HG03064 (cell line): ENCODE data around the gene HTR3E.
"Not testable (repeated sequence)": the region's sequence is repeated elsewhere in the genome, so short reads cannot be mapped to it uniquely, and the experiment has no call there.

Experiments used
- ATAC-seq: cut with Tn5 transposase; IDR thresholded peaks from one replicate; pipeline ENCODE4 v1.9.1; 2021; ENCODE audit warnings: low read depth; ENCODE audit not compliant: unreplicated experiment

The HTR3E gene

DNA sequence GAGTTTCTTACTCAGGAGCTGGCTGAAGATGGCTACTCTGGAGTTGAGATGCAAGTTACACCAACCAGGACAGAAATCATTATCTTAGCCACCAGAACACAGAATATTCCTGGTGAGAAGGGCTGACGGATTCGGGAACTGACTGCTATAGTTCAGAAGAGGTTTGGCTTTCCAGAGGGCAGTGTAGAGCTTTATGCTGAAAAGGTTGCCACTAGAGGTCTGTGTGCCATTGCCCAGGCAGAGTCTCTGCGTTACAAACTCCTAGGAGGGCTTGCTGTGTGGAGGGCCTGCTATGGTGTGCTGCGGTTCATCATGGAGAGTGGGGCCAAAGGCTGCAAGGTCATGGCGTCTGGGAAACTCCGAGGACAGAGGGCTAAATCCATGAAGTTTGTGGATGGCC lies 52.9 kb downstream of the HTR3E start:
- not testable (repeated sequence) for ATAC-seq

DNA sequence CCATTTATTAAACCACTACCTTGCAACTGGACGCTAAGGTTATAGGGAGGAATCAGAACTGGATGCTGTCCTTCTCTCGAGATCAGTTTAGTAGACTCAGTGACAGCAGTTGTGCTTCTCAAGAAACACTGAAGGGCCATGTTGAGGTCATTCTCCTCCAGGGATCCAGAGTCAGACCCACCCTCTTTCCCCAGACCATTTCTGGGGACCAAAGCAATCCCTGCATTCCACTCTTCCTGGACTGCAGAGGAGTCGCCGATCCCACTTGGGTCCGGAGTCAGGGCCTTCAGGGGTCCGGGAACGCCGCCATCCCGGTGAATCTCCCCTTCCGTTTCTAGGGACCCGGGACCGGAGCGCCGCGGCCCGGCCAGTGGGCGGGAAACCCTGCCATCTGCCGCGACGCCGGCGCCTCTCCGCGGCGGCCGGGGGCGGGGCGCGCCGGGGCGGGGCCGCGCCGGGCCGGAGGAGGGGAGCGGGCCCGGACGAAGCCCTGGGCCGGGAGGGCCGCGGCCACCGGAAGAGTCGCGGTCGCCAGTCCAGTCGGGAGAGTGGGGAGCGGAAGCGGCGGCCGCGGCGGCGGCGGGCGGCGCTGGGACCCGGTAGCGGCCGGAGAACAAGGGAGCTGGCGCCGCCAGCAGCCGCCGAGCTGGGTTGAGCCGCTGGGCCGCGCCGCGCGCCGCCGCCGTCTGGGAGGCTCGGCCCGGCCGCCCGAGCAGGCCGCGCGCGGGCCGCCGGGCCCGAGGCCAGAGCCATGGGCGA lies 58.2 kb downstream of the HTR3E start, which contains the start of gene DVL3:
TSS of gene DVL3 (plus strand) at position 493 of the 759 bp plus-strand sequence. CDS start at position 752, 259 bp downstream.
- ATAC-seq, result peak; percentile 76

DNA sequence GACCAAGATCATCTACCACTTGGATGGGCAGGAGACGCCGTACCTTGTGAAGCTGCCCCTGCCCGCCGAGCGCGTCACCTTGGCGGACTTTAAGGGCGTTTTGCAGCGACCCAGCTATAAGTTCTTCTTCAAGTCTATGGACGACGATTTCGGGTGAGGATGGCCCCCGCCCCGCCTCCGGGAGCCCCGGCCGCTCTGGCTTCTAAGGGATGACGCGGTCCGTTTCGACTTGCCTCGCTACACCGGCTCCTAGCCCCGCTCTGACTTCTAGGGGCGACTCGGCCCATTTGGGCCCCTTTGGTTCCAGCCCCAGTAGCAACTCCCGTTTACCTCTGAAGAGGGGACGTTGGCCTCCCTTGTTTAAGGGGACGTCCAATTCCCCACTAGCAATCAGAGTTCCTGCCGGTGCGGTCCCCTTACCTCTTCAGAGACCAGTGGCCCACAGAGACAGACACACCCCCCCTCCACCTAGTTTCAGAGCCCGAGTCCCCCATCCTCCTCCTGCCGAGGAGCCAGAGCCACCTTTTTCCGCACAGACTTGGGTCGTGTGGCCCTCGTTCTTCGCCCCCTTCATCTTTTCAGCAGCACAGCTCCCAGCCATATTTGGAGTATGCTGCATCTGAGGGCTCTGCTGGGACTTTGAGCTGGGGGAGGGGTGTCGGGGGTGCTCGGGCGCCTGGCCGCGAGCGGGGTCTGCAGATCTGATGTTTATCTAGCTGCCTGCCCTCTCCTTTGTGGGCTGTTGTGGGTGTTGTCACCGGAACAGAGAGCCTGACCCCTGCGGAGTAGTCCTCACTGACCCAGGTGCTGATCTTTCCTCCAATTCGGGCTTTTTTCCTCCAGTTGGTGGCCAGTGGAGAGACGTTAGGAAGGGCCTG lies 59.0 kb downstream of the HTR3E start:
- ATAC-seq, result peak; percentile 16

DNA sequence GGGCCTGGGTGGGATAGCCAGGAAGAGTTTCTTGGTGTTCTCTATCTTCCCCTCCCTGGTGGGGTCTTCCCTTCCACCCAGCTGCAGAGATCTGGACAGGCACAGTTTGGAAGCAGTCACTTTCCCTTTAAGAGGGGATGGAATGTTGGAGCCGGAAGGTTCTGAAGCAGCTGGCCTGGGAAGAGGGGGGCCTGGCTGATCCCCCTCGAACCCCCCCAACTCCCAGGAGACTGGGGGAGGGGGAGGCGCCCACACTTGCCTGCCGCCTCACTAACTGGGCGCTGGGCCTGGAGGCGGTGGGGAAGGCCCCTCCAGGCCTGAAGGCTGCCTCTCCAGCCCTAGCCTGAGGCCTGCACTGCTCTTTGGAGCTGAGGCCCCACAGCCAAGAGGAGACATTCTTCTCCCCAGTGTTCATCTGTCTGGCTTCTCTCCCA lies 59.7 kb downstream of the HTR3E start:
- ATAC-seq, result no peak
